GM12878 (cell line): ENCODE data around the gene ANKRD55. TPM values are rescaled to one million over a fixed set of nuclear protein-coding genes. Genes with fewer than 3 reads are reported as not detected.

Experiments used
- CBFB ChIP-seq: IDR thresholded peaks from 2 replicates; pipeline ENCODE4 v1.6.1; 2016; ENCODE audit warnings: antibody characterized with exemption, low read depth
- CTCF ChIP-seq, 3 experiments: IDR thresholded peaks in 2 of 3; conservative IDR thresholded peaks in 1 of 3; 2 replicates each; pipeline ENCODE4 v1.5.1; 2011; ENCODE audit warnings: low read depth in 3 of 3, low read length in 3 of 3, mild to moderate bottlenecking in 3 of 3, control low read depth in 2 of 3, moderate library complexity in 2 of 3, inconsistent platforms in 1 of 3, mixed read lengths in 1 of 3; ENCODE audit not compliant: control insufficient read depth in 2 of 3, insufficient read depth in 1 of 3; ENCODE audit errors: extremely low read depth in 1 of 3
- E2F4 ChIP-seq: IDR thresholded peaks from 2 replicates; pipeline ENCODE4 v1.6.1; 2012; ENCODE audit warnings: low read depth, low read length, improper control_type of control experiment
- ELK1 ChIP-seq: IDR thresholded peaks from 2 replicates; pipeline ENCODE4 v1.6.1; 2012; ENCODE audit warnings: low read depth, low read length, improper control_type of control experiment
- EP300 ChIP-seq, 2 experiments: fragments of 150-350 bp in 1 of 2; IDR thresholded peaks; 2 replicates each; pipeline ENCODE4 v1.6.1; 2011 to 2012; ENCODE audit warnings: low read depth in 2 of 2, low read length in 2 of 2, borderline replicate concordance in 1 of 2, improper control_type of control experiment in 1 of 2, inconsistent platforms in 1 of 2; ENCODE audit not compliant: control insufficient read depth in 1 of 2
- FOXM1 ChIP-seq: IDR thresholded peaks from 2 replicates; pipeline ENCODE4 v1.6.1; 2012; ENCODE audit warnings: low read depth, mild to moderate bottlenecking, inconsistent platforms, low read length, moderate library complexity
- HDAC6 ChIP-seq: fragments of 200-600 bp; sonication (generic); IDR thresholded peaks from one replicate; pipeline ENCODE4 v1.8.0; 2017; ENCODE audit warnings: antibody characterized with exemption; ENCODE audit not compliant: unreplicated experiment
- KAT2A ChIP-seq: conservative IDR thresholded peaks from 2 replicates; pipeline ENCODE4 v1.6.1; 2011; ENCODE audit warnings: low read depth, low read length; ENCODE audit not compliant: control insufficient read depth
- KDM1A ChIP-seq: fragments of 200-600 bp; sonication (generic); IDR thresholded peaks from 2 replicates; pipeline ENCODE4 v1.6.1; 2016; ENCODE audit warnings: borderline replicate concordance
- MEF2A ChIP-seq: IDR thresholded peaks from 2 replicates; pipeline ENCODE4 v1.6.1; 2011; ENCODE audit warnings: low read depth, mild to moderate bottlenecking, low read length, moderate library complexity; ENCODE audit not compliant: insufficient read depth
- MYB ChIP-seq: fragments of 150-350 bp; IDR thresholded peaks from 2 replicates; pipeline ENCODE4 v1.6.1; 2014; ENCODE audit warnings: mild to moderate bottlenecking, low read depth, low read length, borderline replicate concordance
- POU2F2 ChIP-seq: IDR thresholded peaks from 3 replicates; pipeline ENCODE4 v1.6.1; 2011; ENCODE audit warnings: low read depth, mild to moderate bottlenecking, low read length, borderline replicate concordance
- SMC3 ChIP-seq: IDR thresholded peaks from 2 replicates; pipeline ENCODE4 v1.6.1; 2011; ENCODE audit warnings: low read length, improper control_type of control experiment, borderline replicate concordance
- SUPT20H ChIP-seq: IDR thresholded peaks from 2 replicates; pipeline ENCODE4 v1.6.1; 2011; ENCODE audit warnings: low read depth, mild to moderate bottlenecking, low read length, moderate library complexity, borderline replicate concordance; ENCODE audit not compliant: control insufficient read depth
- USF1 ChIP-seq: IDR thresholded peaks from 2 replicates; pipeline ENCODE4 v1.6.1; 2011; ENCODE audit warnings: borderline replicate concordance, low read depth, mild to moderate bottlenecking, moderate library complexity, mixed read lengths, low read length; ENCODE audit not compliant: insufficient read depth; ENCODE audit errors: extremely low read length
- USF2 ChIP-seq: IDR thresholded peaks from 2 replicates; pipeline ENCODE4 v1.6.1; 2011; ENCODE audit warnings: low read depth, low read length, improper control_type of control experiment, borderline replicate concordance
- ZZZ3 ChIP-seq: IDR thresholded peaks from 2 replicates; pipeline ENCODE4 v1.6.1; 2011; ENCODE audit warnings: low read depth; ENCODE audit not compliant: control insufficient read depth, insufficient read length
- polyA plus RNA-seq, 11 experiments: library from polyadenylated mRNA; depleted of rRNA in 4 of 11; unstranded in 6 of 11; stranded (reverse) in 5 of 11; fragments of >200 nt; fragmentation: Nextera tagmentation in 4 of 11; fragmentation: Illumina TruSeq in 1 of 11; extraction: Ambion mirVana in 4 of 11; extraction: Trizol in 1 of 11; gene quantifications; 1 replicate in 1 of 11; 2 replicates in 10 of 11; pipeline versions ENCODE4 v1.2.1 to v1.2.3, GENCODE V29; 2011 to 2016; ENCODE audit warnings: inconsistent platforms in 2 of 11, missing spikeins in 2 of 11, low read depth in 1 of 11
- total RNA-seq, 4 experiments: library from RNA; depleted of rRNA in 3 of 4; stranded (reverse); fragments of >200 nt in 3 of 4; fragmentation: Illumina TruSeq in 1 of 4; extraction: Trizol in 1 of 4; gene quantifications; 2 replicates each; pipeline versions ENCODE4 v1.2.1 to v1.2.3, GENCODE V29; 2013 to 2021

The ANKRD55 gene
- total and polyA plus RNA-seq, 10 of the 15 experiments (the other 5 are each of a cell fraction or from before 2014, with no cell fraction given) = 0.04 TPM; not detected in 9

- no peak for TF ChIP-seq SUPT20H
- TF ChIP-seq POU2F2 = peak; percentile 66; the same call in 1 of the 3 replicates
- no peak for TF ChIP-seq KAT2A
- no peak for TF ChIP-seq ZZZ3
- TF ChIP-seq MYB = no peak
- TF ChIP-seq SMC3 = peak; percentile 94
- TF ChIP-seq KDM1A = no peak
- no peak for TF ChIP-seq USF2
- no peak for TF ChIP-seq MEF2A
- TF ChIP-seq E2F4 = no peak
- no peak for TF ChIP-seq EP300 (IDR thresholded peaks at IDR 0.05; ENCODE audit: borderline replicate concordance in 1 of 2, control insufficient read depth in 1 of 2, low read depth in 2 of 2, low read length in 2 of 2)
- no peak for TF ChIP-seq HDAC6
- peak; percentile 89 to 99 (median 99) for TF ChIP-seq CTCF (IDR thresholded peaks at IDR 0.05 in 2 of 3, conservative IDR thresholded peaks at IDR 0.05 in 1 of 3; ENCODE audit: control insufficient read depth in 2 of 3, extremely low read depth in 1 of 3, insufficient read depth in 1 of 3, low read depth in 3 of 3, low read length in 3 of 3)
- TF ChIP-seq ELK1 = no peak
- TF ChIP-seq FOXM1 = peak; percentile 62; the same call in 1 of the 2 replicates
- TF ChIP-seq USF1 = no peak
- TF ChIP-seq CBFB = no peak
These were observed 37.6 kb upstream of the ANKRD55 start (continued) for GRCh38 chr5:56270568-56271392.
